ENCODE data around the gene QSOX1. TPM values are rescaled to one million over a fixed set of nuclear protein-coding genes. Genes with fewer than 3 reads are reported as not detected.

The QSOX1 gene
- total RNA-seq, 1 donor from 2014 or later = 221 TPM

DNA sequence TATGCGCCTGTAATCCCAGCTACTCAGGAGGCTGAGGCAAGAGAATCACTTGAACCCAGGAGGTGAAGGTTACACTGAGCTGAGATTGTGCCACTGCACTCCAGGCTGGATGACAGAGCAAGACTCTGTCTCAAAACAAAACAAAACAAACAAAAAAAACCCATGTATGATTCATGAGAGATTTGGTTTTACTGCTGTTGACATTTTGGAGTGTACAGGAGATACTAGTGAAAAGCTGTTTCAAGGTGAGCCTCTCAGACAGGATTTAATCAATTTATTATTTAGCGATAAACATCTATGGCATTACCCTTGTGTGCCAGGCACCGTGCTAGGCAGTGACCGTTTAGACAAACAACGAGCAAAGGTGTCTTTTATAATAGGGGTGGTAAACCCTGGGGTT, 91.9 kb downstream of the QSOX1 start:
- H3K4me1 Mint-ChIP-seq (ENCODE audit: low read depth) = peaks cover 14% of the 10 kb centered on the region
- no peak for DNase-seq (ENCODE audit: low spot score, unreplicated experiment)
- no peaks in the 10 kb centered on the region for H3K36me3 Mint-ChIP-seq (ENCODE audit: insufficient read depth)
- H3K9me3 Mint-ChIP-seq (ENCODE audit: low read depth) = no peaks in the 10 kb centered on the region
- no peak overlapping the region for H3K27ac Mint-ChIP-seq
- H3K27me3 Mint-ChIP-seq = peaks cover 35% of the 10 kb centered on the region
- no peak overlapping the region for H3K4me3 Mint-ChIP-seq (ENCODE audit: low read depth)
- TF ChIP-seq, protein P1, sequence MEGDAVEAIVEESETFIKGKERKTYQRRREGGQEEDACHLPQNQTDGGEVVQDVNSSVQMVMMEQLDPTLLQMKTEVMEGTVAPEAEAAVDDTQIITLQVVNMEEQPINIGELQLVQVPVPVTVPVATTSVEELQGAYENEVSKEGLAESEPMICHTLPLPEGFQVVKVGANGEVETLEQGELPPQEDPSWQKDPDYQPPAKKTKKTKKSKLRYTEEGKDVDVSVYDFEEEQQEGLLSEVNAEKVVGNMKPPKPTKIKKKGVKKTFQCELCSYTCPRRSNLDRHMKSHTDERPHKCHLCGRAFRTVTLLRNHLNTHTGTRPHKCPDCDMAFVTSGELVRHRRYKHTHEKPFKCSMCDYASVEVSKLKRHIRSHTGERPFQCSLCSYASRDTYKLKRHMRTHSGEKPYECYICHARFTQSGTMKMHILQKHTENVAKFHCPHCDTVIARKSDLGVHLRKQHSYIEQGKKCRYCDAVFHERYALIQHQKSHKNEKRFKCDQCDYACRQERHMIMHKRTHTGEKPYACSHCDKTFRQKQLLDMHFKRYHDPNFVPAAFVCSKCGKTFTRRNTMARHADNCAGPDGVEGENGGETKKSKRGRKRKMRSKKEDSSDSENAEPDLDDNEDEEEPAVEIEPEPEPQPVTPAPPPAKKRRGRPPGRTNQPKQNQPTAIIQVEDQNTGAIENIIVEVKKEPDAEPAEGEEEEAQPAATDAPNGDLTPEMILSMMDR (IDR thresholded peaks at IDR 0.05; ENCODE audit: unreplicated experiment) = no peak

DNA sequence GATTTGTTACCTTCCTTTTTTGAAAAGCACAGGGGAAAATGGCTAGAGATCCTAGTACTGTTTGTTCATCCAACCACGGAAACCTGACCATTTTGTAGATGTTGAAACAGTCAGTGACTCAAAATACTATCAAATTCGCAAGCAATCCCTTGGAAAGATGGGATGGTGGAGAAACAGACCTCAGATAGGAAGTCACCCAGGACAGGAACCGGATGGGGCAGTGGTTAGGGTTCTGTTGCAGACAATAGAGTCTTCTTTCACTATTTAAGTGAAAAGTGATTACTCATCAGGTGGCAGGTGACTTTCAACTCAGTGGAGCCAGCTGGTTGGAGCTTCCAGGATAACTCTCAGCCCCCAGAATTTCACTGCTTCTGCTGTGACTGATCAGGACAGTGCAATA, 92.4 kb downstream of the QSOX1 start:
- Mint-ChIP-seq H3K9me3 (ENCODE audit: low read depth) (no peaks in the 10 kb centered on the region), H3K36me3 (ENCODE audit: insufficient read depth) (no peaks in the 10 kb centered on the region), H3K4me3 (ENCODE audit: low read depth) (no peak overlapping the region), H3K4me1 (ENCODE audit: low read depth) (peaks cover 14% of the 10 kb centered on the region), H3K27me3 (peaks cover 32% of the 10 kb centered on the region), H3K27ac (no peak overlapping the region)
- no peak for DNase-seq (ENCODE audit: low spot score, unreplicated experiment)
- TF ChIP-seq, protein P1 (IDR thresholded peaks at IDR 0.05; ENCODE audit: unreplicated experiment) = no peak

DNA sequence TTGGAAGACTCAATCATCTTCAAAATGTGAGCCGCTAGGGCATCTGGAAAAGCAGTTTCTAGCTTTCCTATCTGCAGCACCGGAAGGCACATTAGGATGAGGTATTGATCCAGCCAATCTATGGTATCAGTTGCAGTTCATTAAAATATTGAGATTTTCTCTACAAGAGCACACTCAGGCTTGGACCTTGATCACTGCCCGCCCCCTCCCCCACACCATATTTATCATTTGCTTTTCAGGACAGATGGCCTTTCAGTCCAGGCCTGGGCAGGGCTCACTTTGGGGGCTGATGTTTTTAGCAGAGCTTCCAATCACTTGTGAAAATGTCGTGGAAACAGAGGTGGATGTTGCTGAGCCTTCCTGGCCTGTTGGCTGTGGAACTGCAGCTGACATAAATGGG, 92.9 kb downstream of the QSOX1 start:
- no peaks in the 10 kb centered on the region for H3K9me3 Mint-ChIP-seq (ENCODE audit: low read depth)
- TF ChIP-seq, protein P1 (IDR thresholded peaks at IDR 0.05; ENCODE audit: unreplicated experiment) = no peak
- peak overlapping the region; percentile 11 for H3K27ac Mint-ChIP-seq
- H3K27me3 Mint-ChIP-seq = peaks cover 27% of the 10 kb centered on the region
- no peak for DNase-seq (ENCODE audit: low spot score, unreplicated experiment)
- no peak overlapping the region for H3K4me3 Mint-ChIP-seq (ENCODE audit: low read depth)
- no peaks in the 10 kb centered on the region for H3K36me3 Mint-ChIP-seq (ENCODE audit: insufficient read depth)
- peaks cover 19% of the 10 kb centered on the region for H3K4me1 Mint-ChIP-seq (ENCODE audit: low read depth)

DNA sequence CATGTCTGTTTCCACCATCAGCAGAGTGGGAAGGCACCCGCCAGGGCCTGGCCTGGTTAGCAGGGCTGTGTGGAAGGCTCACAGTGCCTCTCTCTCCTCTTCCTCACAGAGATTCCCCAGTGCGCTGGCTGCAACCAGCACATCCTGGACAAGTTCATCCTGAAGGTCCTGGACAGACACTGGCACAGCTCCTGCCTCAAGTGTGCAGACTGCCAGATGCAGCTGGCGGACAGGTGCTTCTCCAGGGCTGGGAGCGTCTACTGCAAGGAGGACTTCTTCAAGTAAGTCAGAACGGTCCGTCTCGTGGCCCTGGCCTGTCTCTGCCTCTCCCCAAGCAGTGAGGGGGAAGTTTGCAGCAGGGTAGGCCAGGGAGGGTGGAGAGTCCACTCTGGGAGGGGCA, 93.5 kb downstream of the QSOX1 start:
- H3K27me3 Mint-ChIP-seq = peaks cover 22% of the 10 kb centered on the region
- no peak overlapping the region for H3K4me3 Mint-ChIP-seq (ENCODE audit: low read depth)
- H3K27ac Mint-ChIP-seq = no peak overlapping the region
- no peaks in the 10 kb centered on the region for H3K36me3 Mint-ChIP-seq (ENCODE audit: insufficient read depth)
- no peaks in the 10 kb centered on the region for H3K9me3 Mint-ChIP-seq (ENCODE audit: low read depth)
- peaks cover 22% of the 10 kb centered on the region for H3K4me1 Mint-ChIP-seq (ENCODE audit: low read depth)
- no peak for DNase-seq (ENCODE audit: low spot score, unreplicated experiment)
- TF ChIP-seq, protein P1 (IDR thresholded peaks at IDR 0.05; ENCODE audit: unreplicated experiment) = no peak

DNA sequence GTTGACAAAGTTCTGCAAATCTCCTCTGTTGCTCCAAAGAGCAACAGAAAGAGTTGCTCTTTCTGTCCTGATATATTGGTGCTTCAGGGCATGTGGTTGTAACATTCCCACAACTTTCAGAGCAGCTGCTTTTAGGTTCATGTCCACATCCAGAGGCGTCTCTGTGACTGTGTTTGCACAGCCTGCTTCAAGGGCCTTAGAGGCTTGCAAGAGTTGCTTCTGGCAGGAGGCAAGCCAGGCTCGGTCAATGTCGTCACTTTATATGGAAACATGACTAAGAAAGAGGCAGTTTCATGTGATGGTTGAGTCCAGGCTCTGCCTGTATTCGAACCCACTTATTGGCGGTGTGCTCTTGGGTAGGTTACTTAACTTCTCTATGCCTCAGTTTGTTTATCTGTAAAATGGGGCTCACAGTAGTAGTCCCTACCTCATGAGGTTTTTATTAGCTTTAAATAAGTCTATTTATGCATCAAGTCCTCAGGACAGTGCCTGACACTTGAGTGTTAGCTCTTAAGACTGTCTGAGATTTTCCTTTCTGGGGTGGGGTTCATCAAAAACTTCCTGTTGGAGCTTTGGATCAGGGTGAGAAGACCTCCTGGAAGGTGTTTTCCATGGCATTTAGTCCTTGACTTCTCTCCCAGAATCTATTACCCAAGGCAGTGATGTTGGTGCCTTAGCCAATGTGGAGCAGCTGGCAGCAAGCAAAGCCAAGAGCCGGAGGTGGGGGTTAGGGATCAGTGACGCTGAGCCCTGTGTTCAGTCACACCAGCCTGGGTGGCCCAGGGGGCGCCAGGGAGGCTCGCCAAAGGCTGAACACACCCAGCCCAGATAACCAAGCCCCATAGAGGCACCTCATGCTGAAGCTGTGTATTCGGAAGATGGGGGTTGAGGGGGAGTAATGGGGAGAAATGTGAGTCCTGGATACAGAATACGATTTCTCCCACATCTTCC, 94.3 kb downstream of the QSOX1 start:
- TF ChIP-seq, protein P1 (IDR thresholded peaks at IDR 0.05; ENCODE audit: unreplicated experiment) = no peak
- DNase-seq (ENCODE audit: low spot score, unreplicated experiment) = no peak
- H3K4me3 Mint-ChIP-seq (ENCODE audit: low read depth) = no peak overlapping the region
- peaks cover 16% of the 10 kb centered on the region for H3K27me3 Mint-ChIP-seq
- no peaks in the 10 kb centered on the region for H3K36me3 Mint-ChIP-seq (ENCODE audit: insufficient read depth)
- H3K9me3 Mint-ChIP-seq (ENCODE audit: low read depth) = no peaks in the 10 kb centered on the region
- no peak overlapping the region for H3K27ac Mint-ChIP-seq
- peaks cover 28% of the 10 kb centered on the region for H3K4me1 Mint-ChIP-seq (ENCODE audit: low read depth)
